ENCODE data around the gene MATN4.

The MATN4 gene

GRCh38 chr20:45248609-45249008 lies 59.5 kb downstream of the MATN4 start:
- DNase-seq (ENCODE audit: low spot score), result no peak

- no peak for DNase-seq (ENCODE audit: low spot score)
These were observed 60.2 kb downstream of the MATN4 start for GRCh38 chr20:45247865-45248264.

GRCh38 chr20:45246109-45246508 lies 62.0 kb downstream of the MATN4 start:
- DNase-seq (ENCODE audit: low spot score), result no peak

All from activated CD4-positive, alpha-beta T cell treated with anti-CD3 and anti-CD28 coated beads, Interleukin-2, Interleukin-4, amounts not matched to agents 100 ng/mL and 50 ng/mL, durations not matched to agents 16 hours and 8 hours (primary cell).